ENCODE measurements around the gene CNPY1. TPM values are rescaled to one million over a fixed set of nuclear protein-coding genes. Genes with fewer than 3 reads are reported as not detected.

Gene CNPY1
- total and polyA plus RNA-seq, 9 of the 15 experiments (the other 6 are each of a cell fraction or from before 2014, with no cell fraction given), result not detected

- 3% methylated on average over 24 of the region's 24 CpGs for WGBS (ENCODE audit: insufficient coverage, low coverage, missing lambda C conversion rate)
- BruUV-seq (replicated peaks), result no TSS peak
- H3K79me2 ChIP-seq (ENCODE audit: control insufficient read depth, insufficient read depth, low read length), result no peaks in the 10 kb centered on the region
- in situ Hi-C loops (cut with MboI), result no loop called here
- CTCF ChIA-PET (ENCODE audit: low intra/inter-chr PET ratio), result no interaction called here
- FAIRE-seq (no peak), DNase-seq (ENCODE audit: extremely low read depth in 1 of 4, low spot score in 3 of 4) (no peak), ATAC-seq (no peak)
- intact Hi-C loops (cut with micrococcal nuclease), result no loop called here
- peaks cover 3% of the 10 kb centered on the region; the same call in 1 of the 2 replicates for H4K20me1 ChIP-seq (replicated peaks; ENCODE audit: control insufficient read depth, insufficient read depth, low read length)
- peaks cover 0 to 21% of the 10 kb centered on the region in 2 experiments; a peak in 1 of 5 replicates for H3K4me1 ChIP-seq (replicated peaks in 1 of 2; ENCODE audit: control insufficient read depth in 2 of 2, insufficient read depth in 2 of 2, low read length in 2 of 2)
- H2AFZ ChIP-seq (ENCODE audit: low read depth, low read length), result no peak overlapping the region
- H3K9ac ChIP-seq (ENCODE audit: insufficient read depth in 1 of 2, low read depth in 2 of 2, low read length in 2 of 2), result no peak overlapping the region
- H3K36me3 ChIP-seq (ENCODE audit: control insufficient read depth, insufficient read depth, low read length), result no peaks in the 10 kb centered on the region
- H3K27me3 ChIP-seq (ENCODE audit: control insufficient read depth in 2 of 2, insufficient read depth in 2 of 2, low read length in 2 of 2), result peaks cover 77 to 94% of the 10 kb centered on the region in 2 experiments
- no peaks in the 10 kb centered on the region for H3K9me1 ChIP-seq (ENCODE audit: control insufficient read depth, insufficient read depth, low read length)
- H3K9me3 ChIP-seq (replicated peaks; ENCODE audit: control insufficient read depth, insufficient read depth, low read depth, low read length), result no peaks in the 10 kb centered on the region
- H3K4me2 ChIP-seq (ENCODE audit: insufficient read depth, low read length), result no peak overlapping the region
- no peak overlapping the region for H3K27ac ChIP-seq (ENCODE audit: extremely low read depth, low read depth, low read length)
- no peak overlapping the region for H3K4me3 ChIP-seq
- POLR2A ChIA-PET, result interaction anchor here (0.5 to 0.7 kb wide), 2 partner anchors 34 to 179 kb away, joined by 3 read pairs; no protein-coding TSS in a partner anchor
- TF ChIP-seq KLF10 (CRISPR knock-in tag; IDR thresholded peaks at IDR 0.05) (no peak), COPS2 (conservative IDR thresholded peaks at IDR 0.05) (no peak), REST (IDR thresholded peaks at IDR 0.05; ENCODE audit: borderline replicate concordance) (no peak), REST (CRISPR knock-in tag; IDR thresholded peaks at IDR 0.05; ENCODE audit: low read depth) (no peak), ZNF398 (CRISPR knock-in tag; IDR thresholded peaks at IDR 0.05) (no peak), ZNF57 (CRISPR knock-in tag; IDR thresholded peaks at IDR 0.05) (no peak), PREB (CRISPR knock-in tag; IDR thresholded peaks at IDR 0.05) (no peak), MCM5 (IDR thresholded peaks at IDR 0.05; ENCODE audit: low read depth) (no peak), U2AF2 (optimal IDR thresholded peaks at IDR 0.05; ENCODE audit: low read depth, low read length) (no peak), ETV1 (tag; conservative IDR thresholded peaks at IDR 0.05; ENCODE audit: low read depth) (no peak)
These were observed 75.4 kb downstream of the CNPY1 start for GRCh38 chr7:155470686-155471638.

Measured in K562 (cell line).